Right cardiac atrium (tissue), 5 donors: ENCODE measurements around the gene CTSD. TPM values are rescaled to one million over a fixed set of nuclear protein-coding genes. Genes with fewer than 3 reads are reported as not detected.
"Not testable (repeated sequence)": the region's sequence is repeated elsewhere in the genome, so short reads cannot be mapped to it uniquely, and the experiment has no call there.

Experiments used
- ATAC-seq, 2 donors: fragments of 200-7000 bp; cut with Tn5 transposase; one replicate each; pipeline versions ENCODE4 v1.8.0 to v1.9.1; 2020; ENCODE audit warnings: moderate library complexity in 2 of 2, mild to moderate bottlenecking in 1 of 2
- DNase-seq, 3 donors: peaks; one replicate each; pipeline ENCODE4 v3.0.0-alpha.2; 2020
- H3K27ac ChIP-seq: one replicate; pipeline ENCODE4 v1.5.1; 2013; ENCODE audit warnings: mild to moderate bottlenecking, low read length, control low read depth, moderate library complexity
- H3K27me3 ChIP-seq: one replicate; pipeline ENCODE4 v1.6.1; 2013; ENCODE audit not compliant: control insufficient read depth, insufficient read depth
- H3K4me1 ChIP-seq: one replicate; pipeline ENCODE4 v1.6.1; 2013; ENCODE audit warnings: low read length; ENCODE audit not compliant: control insufficient read depth, insufficient read depth
- H3K4me3 ChIP-seq: one replicate; pipeline ENCODE4 v1.5.1; 2013; ENCODE audit warnings: low read length, control low read depth
- H3K9me3 ChIP-seq: one replicate; pipeline ENCODE4 v1.6.1; 2013; ENCODE audit warnings: low read length; ENCODE audit not compliant: control insufficient read depth
- WGBS: extraction: QIAGEN DNeasy Blood & Tissue Kit; methylation state at CpG from one replicate; pipeline ENCODE4 v1.1.7; 2013; 5-methylcytosine and 5-hydroxymethylcytosine counted together
- intact Hi-C, 4 donors: fragments of 100-400 bp; cut with DNase I; formaldehyde crosslinking; loops; one replicate each; pipeline versions ENCODE4 v1.11.0 to v1.14.0; 2022 to 2023
- polyA plus RNA-seq: library from polyadenylated mRNA; stranded (reverse); fragments of 200-250 nt; gene quantifications from one replicate; pipeline ENCODE4 v1.2.3, GENCODE V29; 2013
- total RNA-seq, 4 donors: library from RNA; stranded (reverse); fragmentation: NEBNext Ultra II Directional; extraction: Animal tissue kit (Norgen Biotek cat#: 25700); gene quantifications; one replicate each; pipeline ENCODE4 v1.2.1, GENCODE V29; 2021
- donor health status: healthy with polysubstance abuse.
- donor health status: DM: no; HTN: yes; CAD: no.
- donor health status: DM: no; HTN: no; CAD: no.
- donor health status: DM: no; HTN: yes; CAD: no; lungs with severe emphysema.
- donor health status: DM: yes; HTN: yes; CAD: no.

Gene CTSD
- total and polyA plus RNA-seq, 5 donors: 674 to 748 (median 703) TPM

- Histone ChIP-seq H3K27me3 (no peaks in the 10 kb centered on the region), H3K9me3 (no peaks in the 10 kb centered on the region), H3K4me1 (no peaks in the 10 kb centered on the region), H3K27ac (no peak overlapping the region), H3K4me3 (no peak overlapping the region)
- ATAC-seq (no peak), DNase-seq (no peak)
- intact Hi-C loops: no loop called here
- 77% methylated on average over 12 of the region's 12 CpGs for WGBS
Measured at GRCh38 chr11:1774886-1775285, 11.2 kb upstream of the CTSD start.

- DNase-seq (peak in 1 of 3 donors; percentile 13), ATAC-seq (no peak)
- 91% methylated on average over 11 of the region's 11 CpGs for WGBS
- Histone ChIP-seq H3K27ac (no peak overlapping the region), H3K4me1 (no peaks in the 10 kb centered on the region), H3K27me3 (no peaks in the 10 kb centered on the region), H3K4me3 (no peak overlapping the region), H3K9me3 (no peaks in the 10 kb centered on the region)
- intact Hi-C loops: no loop called here
Measured at GRCh38 chr11:1773994-1774550, 10.3 kb upstream of the CTSD start.

GRCh38 chr11:1773131-1773993, 9.6 kb upstream of the CTSD start:
- no peak overlapping the region for H3K27ac ChIP-seq
- no peaks in the 10 kb centered on the region for H3K27me3 ChIP-seq
- 84% methylated on average over 10 of the region's 10 CpGs for WGBS
- intact Hi-C loops: no loop called here
- H3K4me3 ChIP-seq: no peak overlapping the region
- no peaks in the 10 kb centered on the region for H3K9me3 ChIP-seq
- DNase-seq (peak in 1 of 3 donors; percentile 32), ATAC-seq (no peak)
- H3K4me1 ChIP-seq: no peaks in the 10 kb centered on the region

GRCh38 chr11:1772270-1773130, 8.8 kb upstream of the CTSD start:
- Histone ChIP-seq H3K27me3 (no peaks in the 10 kb centered on the region), H3K27ac (no peak overlapping the region), H3K4me1 (no peaks in the 10 kb centered on the region), H3K9me3 (no peaks in the 10 kb centered on the region), H3K4me3 (no peak overlapping the region)
- DNase-seq (peak; percentile 69 to 73 (median 69)), ATAC-seq (peak; percentile 78 to 88)
- 32% methylated on average over 15 of the region's 15 CpGs for WGBS
- intact Hi-C loops: no loop called here

GRCh38 chr11:1771700-1772099, 8.0 kb upstream of the CTSD start:
- intact Hi-C loops: no loop called here
- no peaks in the 10 kb centered on the region for H3K27me3 ChIP-seq
- WGBS: 73% methylated on average over 6 of the region's 6 CpGs
- no peaks in the 10 kb centered on the region for H3K9me3 ChIP-seq
- ATAC-seq (no peak), DNase-seq (peak in 1 of 3 donors; percentile 35)
- H3K4me1 ChIP-seq: no peaks in the 10 kb centered on the region
- no peak overlapping the region for H3K27ac ChIP-seq
- H3K4me3 ChIP-seq: no peak overlapping the region

GRCh38 chr11:1771273-1771672, 7.5 kb upstream of the CTSD start:
- intact Hi-C loops: no loop called here
- Histone ChIP-seq H3K27ac (no peak overlapping the region), H3K4me1 (no peaks in the 10 kb centered on the region), H3K4me3 (no peak overlapping the region), H3K27me3 (no peaks in the 10 kb centered on the region), H3K9me3 (no peaks in the 10 kb centered on the region)
- WGBS: 76% methylated on average over 18 of the region's 18 CpGs
- no peak for ATAC-seq
- no peak for DNase-seq

- DNase-seq (peak in 1 of 3 donors; percentile 15), ATAC-seq (no peak)
- Histone ChIP-seq H3K27ac (no peak overlapping the region), H3K4me3 (no peak overlapping the region), H3K9me3 (no peaks in the 10 kb centered on the region), H3K27me3 (no peaks in the 10 kb centered on the region), H3K4me1 (no peaks in the 10 kb centered on the region)
- 68% methylated on average over 5 of the region's 5 CpGs for WGBS
- intact Hi-C loops: no loop called here
Measured at GRCh38 chr11:1770528-1770927, 6.8 kb upstream of the CTSD start.

- intact Hi-C loops: no loop called here
- no peaks in the 10 kb centered on the region for H3K4me1 ChIP-seq
- DNase-seq (peak in 1 of 3 donors; percentile 15), ATAC-seq (no peak)
- H3K27ac ChIP-seq: no peak overlapping the region
- no peaks in the 10 kb centered on the region for H3K27me3 ChIP-seq
- no peaks in the 10 kb centered on the region for H3K9me3 ChIP-seq
- WGBS: 88% methylated on average over 7 of the region's 7 CpGs
- H3K4me3 ChIP-seq: no peak overlapping the region
Measured at GRCh38 chr11:1770061-1770460, 6.3 kb upstream of the CTSD start.

- H3K27ac ChIP-seq, ATAC-seq, H3K27me3 ChIP-seq, H3K4me3 ChIP-seq, H3K9me3 ChIP-seq, H3K4me1 ChIP-seq, intact Hi-C loops, DNase-seq: not testable (repeated sequence)
- WGBS: 87% methylated on average over 9 of the region's 9 CpGs
Measured at GRCh38 chr11:1769304-1769936, 5.7 kb upstream of the CTSD start.

- ATAC-seq (no peak), DNase-seq (no peak)
- Histone ChIP-seq H3K27me3 (no peaks in the 10 kb centered on the region), H3K9me3 (no peaks in the 10 kb centered on the region), H3K4me1 (no peaks in the 10 kb centered on the region), H3K27ac (no peak overlapping the region), H3K4me3 (no peak overlapping the region)
- intact Hi-C loops: no loop called here
- WGBS: 78% methylated on average over 7 of the region's 7 CpGs
Measured at GRCh38 chr11:1768141-1768469, 4.4 kb upstream of the CTSD start.
